ENCODE results near the gene GNAO1. TPM values are rescaled to one million over a fixed set of nuclear protein-coding genes. Genes with fewer than 3 reads are reported as not detected.

Gene GNAO1
- total RNA-seq, 1 donor from 2014 or later: 1.9 TPM

DNA sequence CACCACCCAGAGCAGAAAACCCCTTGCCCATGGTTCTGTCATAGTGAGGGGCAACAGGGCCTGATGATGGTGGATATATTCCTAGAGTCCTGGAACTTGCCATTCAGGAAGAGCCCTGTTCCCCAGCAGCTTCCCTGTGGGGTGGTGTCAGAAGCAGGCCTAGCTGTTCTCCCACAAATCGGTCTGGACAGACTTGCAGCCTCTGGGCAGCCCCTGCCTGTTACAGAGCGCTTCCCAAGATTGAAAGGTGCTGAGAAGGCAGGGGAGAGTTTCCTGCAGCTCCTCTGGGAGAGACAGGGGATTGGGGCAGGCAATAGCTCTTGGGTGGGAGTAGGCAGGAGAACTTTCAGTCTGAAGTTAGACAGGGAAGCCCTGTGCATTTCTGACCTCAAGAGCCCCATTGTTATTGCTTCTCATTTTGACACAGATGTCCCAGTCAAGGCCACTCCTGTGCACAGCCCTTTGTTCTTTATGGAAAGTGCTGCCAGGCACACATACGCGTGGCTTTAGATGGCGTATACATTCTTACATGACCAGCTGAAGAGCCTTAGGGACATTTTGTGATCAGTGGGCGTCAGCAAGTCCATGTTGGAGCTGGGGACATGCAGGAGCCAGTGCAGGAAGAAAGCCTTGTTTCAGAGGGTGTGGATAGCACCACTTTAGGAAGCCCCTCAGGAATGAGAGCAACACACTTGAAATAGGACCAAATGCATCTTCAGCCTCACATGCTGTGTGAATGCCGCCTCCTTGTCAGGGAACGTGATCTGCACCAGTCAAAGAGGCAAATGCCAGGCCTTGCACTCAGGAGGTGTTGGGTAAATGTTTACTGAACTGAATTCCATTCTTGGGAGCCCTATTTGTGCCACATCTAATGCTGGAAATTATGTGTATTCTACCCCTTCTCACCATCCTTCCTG lies 67.5 kb downstream of the GNAO1 start:
- H3K27ac Mint-ChIP-seq: no peak overlapping the region
- no peaks in the 10 kb centered on the region for H3K27me3 ChIP-seq
- no peak overlapping the region for H3K9ac ChIP-seq
- peaks cover 9% of the 10 kb centered on the region for H3K4me1 Mint-ChIP-seq
- no peaks in the 10 kb centered on the region for H3K36me3 ChIP-seq
- H3K27ac ChIP-seq: no peak overlapping the region
- TF ChIP-seq, protein P1, sequence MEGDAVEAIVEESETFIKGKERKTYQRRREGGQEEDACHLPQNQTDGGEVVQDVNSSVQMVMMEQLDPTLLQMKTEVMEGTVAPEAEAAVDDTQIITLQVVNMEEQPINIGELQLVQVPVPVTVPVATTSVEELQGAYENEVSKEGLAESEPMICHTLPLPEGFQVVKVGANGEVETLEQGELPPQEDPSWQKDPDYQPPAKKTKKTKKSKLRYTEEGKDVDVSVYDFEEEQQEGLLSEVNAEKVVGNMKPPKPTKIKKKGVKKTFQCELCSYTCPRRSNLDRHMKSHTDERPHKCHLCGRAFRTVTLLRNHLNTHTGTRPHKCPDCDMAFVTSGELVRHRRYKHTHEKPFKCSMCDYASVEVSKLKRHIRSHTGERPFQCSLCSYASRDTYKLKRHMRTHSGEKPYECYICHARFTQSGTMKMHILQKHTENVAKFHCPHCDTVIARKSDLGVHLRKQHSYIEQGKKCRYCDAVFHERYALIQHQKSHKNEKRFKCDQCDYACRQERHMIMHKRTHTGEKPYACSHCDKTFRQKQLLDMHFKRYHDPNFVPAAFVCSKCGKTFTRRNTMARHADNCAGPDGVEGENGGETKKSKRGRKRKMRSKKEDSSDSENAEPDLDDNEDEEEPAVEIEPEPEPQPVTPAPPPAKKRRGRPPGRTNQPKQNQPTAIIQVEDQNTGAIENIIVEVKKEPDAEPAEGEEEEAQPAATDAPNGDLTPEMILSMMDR (IDR thresholded peaks at IDR 0.05): no peak
- TF ChIP-seq EZH2phosphoT487 (IDR thresholded peaks at IDR 0.05) (no peak), EZH2 (IDR thresholded peaks at IDR 0.05) (no peak)
- DNase-seq (ENCODE audit: low spot score): no peak
- no peak overlapping the region for H3K4me2 ChIP-seq
- H3K27me3 Mint-ChIP-seq (ENCODE audit: insufficient read depth, low read depth): peaks cover 2% of the 10 kb centered on the region
- H3K4me3 Mint-ChIP-seq: no peak overlapping the region
- no peaks in the 10 kb centered on the region for H3F3A ChIP-seq (ENCODE audit: low read depth)
- no peak overlapping the region for H3K4me3 ChIP-seq
- no peaks in the 10 kb centered on the region for H3K36me3 Mint-ChIP-seq
- H3K9me3 ChIP-seq (ENCODE audit: low read depth): no peaks in the 10 kb centered on the region
- no peaks in the 10 kb centered on the region for H4K20me1 ChIP-seq (ENCODE audit: low read depth)
- no peak overlapping the region for H2AFZ ChIP-seq (replicated peaks)
- H3K9me3 Mint-ChIP-seq: no peaks in the 10 kb centered on the region
- H3K4me1 ChIP-seq: no peaks in the 10 kb centered on the region
- no peaks in the 10 kb centered on the region for H3K79me2 ChIP-seq (ENCODE audit: low read depth)

- Histone ChIP-seq H3K27me3 (no peaks in the 10 kb centered on the region), H3F3A (ENCODE audit: low read depth) (no peaks in the 10 kb centered on the region), H4K20me1 (ENCODE audit: low read depth) (no peaks in the 10 kb centered on the region), H3K9me3 (ENCODE audit: low read depth) (no peaks in the 10 kb centered on the region), H2AFZ (replicated peaks) (no peak overlapping the region), H3K36me3 (no peaks in the 10 kb centered on the region), H3K27ac (no peak overlapping the region), H3K4me3 (no peak overlapping the region), H3K79me2 (ENCODE audit: low read depth) (no peaks in the 10 kb centered on the region), H3K4me2 (no peak overlapping the region), H3K4me1 (no peaks in the 10 kb centered on the region), H3K9ac (no peak overlapping the region)
- Mint-ChIP-seq H3K4me3 (no peak overlapping the region), H3K27me3 (ENCODE audit: insufficient read depth, low read depth) (peaks cover 2% of the 10 kb centered on the region), H3K4me1 (peaks cover 13% of the 10 kb centered on the region), H3K36me3 (no peaks in the 10 kb centered on the region), H3K27ac (no peak overlapping the region), H3K9me3 (no peaks in the 10 kb centered on the region)
- DNase-seq (ENCODE audit: low spot score): no peak
- TF ChIP-seq EZH2phosphoT487 (IDR thresholded peaks at IDR 0.05) (no peak), EZH2 (IDR thresholded peaks at IDR 0.05) (no peak)
- TF ChIP-seq, protein P1 (IDR thresholded peaks at IDR 0.05): no peak
These were observed 68.1 kb downstream of the GNAO1 start for GRCh38 chr16:56259425-56259779.

- no peaks in the 10 kb centered on the region for H4K20me1 ChIP-seq (ENCODE audit: low read depth)
- H3K4me2 ChIP-seq: no peak overlapping the region
- no peaks in the 10 kb centered on the region for H3K4me1 ChIP-seq
- H3K27ac Mint-ChIP-seq: no peak overlapping the region
- H3K4me1 Mint-ChIP-seq: peaks cover 14% of the 10 kb centered on the region
- no peaks in the 10 kb centered on the region for H3K36me3 Mint-ChIP-seq
- H3K9ac ChIP-seq: no peak overlapping the region
- no peaks in the 10 kb centered on the region for H3K36me3 ChIP-seq
- no peaks in the 10 kb centered on the region for H3K9me3 Mint-ChIP-seq
- H2AFZ ChIP-seq (replicated peaks): no peak overlapping the region
- H3K4me3 ChIP-seq: no peak overlapping the region
- no peaks in the 10 kb centered on the region for H3K9me3 ChIP-seq (ENCODE audit: low read depth)
- no peaks in the 10 kb centered on the region for H3K27me3 ChIP-seq
- TF ChIP-seq, protein P1 (IDR thresholded peaks at IDR 0.05): no peak
- TF ChIP-seq EZH2 (IDR thresholded peaks at IDR 0.05) (no peak), EZH2phosphoT487 (IDR thresholded peaks at IDR 0.05) (no peak)
- H3F3A ChIP-seq (ENCODE audit: low read depth): no peaks in the 10 kb centered on the region
- H3K79me2 ChIP-seq (ENCODE audit: low read depth): no peaks in the 10 kb centered on the region
- DNase-seq (ENCODE audit: low spot score): no peak
- no peak overlapping the region for H3K4me3 Mint-ChIP-seq
- H3K27me3 Mint-ChIP-seq (ENCODE audit: insufficient read depth, low read depth): peaks cover 2% of the 10 kb centered on the region
- no peak overlapping the region for H3K27ac ChIP-seq
These were observed 69.3 kb downstream of the GNAO1 start for GRCh38 chr16:56260378-56261160.

Data from neural progenitor cell (in vitro differentiated cells).